Kidney epithelial cell (primary cell): ENCODE results near the gene OLFML1. TPM values are rescaled to one million over a fixed set of nuclear protein-coding genes. Genes with fewer than 3 reads are reported as not detected.

ENCODE experiments used
- DNase-seq: peaks from one replicate; pipeline ENCODE4 v3.0.0-alpha.2; 2010; ENCODE audit warnings: low read depth
- H3K27me3 ChIP-seq: 2 replicates; pipeline ENCODE4 v1.6.0; 2011; ENCODE audit warnings: low read length; ENCODE audit not compliant: control insufficient read depth, insufficient read depth
- H3K36me3 ChIP-seq: 2 replicates; pipeline ENCODE4 v1.5.1; 2011; ENCODE audit warnings: low read length; ENCODE audit not compliant: control insufficient read depth, insufficient read depth
- H3K4me3 ChIP-seq: 2 replicates; pipeline ENCODE4 v1.5.1; 2011; ENCODE audit warnings: low read depth, mild to moderate bottlenecking, control low read depth, low read length
- CTCF ChIP-seq: IDR thresholded peaks from 2 replicates; pipeline ENCODE4 v1.5.1; 2011; ENCODE audit warnings: mild to moderate bottlenecking, moderate library complexity, low read length, control low read depth, inconsistent platforms; ENCODE audit not compliant: insufficient read depth, poor library complexity, severe bottlenecking
- total RNA-seq: library from RNA; depleted of rRNA; stranded (reverse); fragments of >200 nt; gene quantifications from 2 replicates; pipeline ENCODE4 v1.2.3, GENCODE V29; 2015

Gene OLFML1
- total RNA-seq, 1 donor from 2014 or later: not detected

- DNase-seq: no peak
- Histone ChIP-seq H3K36me3 (no peaks in the 10 kb centered on the region), H3K4me3 (no peak overlapping the region), H3K27me3 (peaks cover 3% of the 10 kb centered on the region)
- TF ChIP-seq CTCF: no peak
Observed at GRCh38 chr11:7532405-7533145, 47.3 kb downstream of the OLFML1 start.

- no peak for DNase-seq
- H3K4me3 ChIP-seq: no peak overlapping the region
- H3K36me3 ChIP-seq: no peaks in the 10 kb centered on the region
- peaks cover 3% of the 10 kb centered on the region for H3K27me3 ChIP-seq
- TF ChIP-seq CTCF: no peak
Observed at GRCh38 chr11:7533199-7534041, 48.1 kb downstream of the OLFML1 start.

GRCh38 chr11:7534042-7534378, 48.7 kb downstream of the OLFML1 start:
- H3K4me3 ChIP-seq: no peak overlapping the region
- H3K27me3 ChIP-seq: peaks cover 3% of the 10 kb centered on the region
- no peaks in the 10 kb centered on the region for H3K36me3 ChIP-seq
- no peak for DNase-seq
- no peak for TF ChIP-seq CTCF

- H3K36me3 ChIP-seq: no peaks in the 10 kb centered on the region
- no peak overlapping the region for H3K4me3 ChIP-seq
- no peak for DNase-seq
- TF ChIP-seq CTCF: peak; percentile 32
- peaks cover 3% of the 10 kb centered on the region for H3K27me3 ChIP-seq
Observed at GRCh38 chr11:7536100-7536499, 50.8 kb downstream of the OLFML1 start.

GRCh38 chr11:7537265-7537664, 52.0 kb downstream of the OLFML1 start:
- no peak for TF ChIP-seq CTCF
- peaks cover 3% of the 10 kb centered on the region for H3K27me3 ChIP-seq
- no peak for DNase-seq

More at GRCh38 chr11:7537265-7537664, 52.0 kb downstream of the OLFML1 start:
- no peak overlapping the region for H3K4me3 ChIP-seq
- H3K36me3 ChIP-seq: no peaks in the 10 kb centered on the region
